HepG2 (cell line): ENCODE results near the gene KATNAL1. TPM values are rescaled to one million over a fixed set of nuclear protein-coding genes. Genes with fewer than 3 reads are reported as not detected.
A peak's percentile ranks its signal among the peaks of the same experiment; 100 is the strongest.

Experiments
- ATAC-seq: fragments of 200-7000 bp; cut with Tn5 transposase; 3 replicates; pipeline ENCODE4 v1.9.1; 2020; ENCODE audit warnings: mild to moderate bottlenecking, moderate library complexity
- BruUV-seq: library from RNA; stranded (reverse); fragments of 400-500 nt; replicated peaks from 2 replicates; lab custom pipeline; 2021; lab: Mats Ljungman, UMichigan
- CTCF ChIA-PET: fragments of 300-600 bp; formaldehyde crosslinking; extraction: SDS; loops from one replicate; lab custom pipeline; 2021; ENCODE audit warnings: low total read pairs, inconsistent platforms, low intra/inter-chr PET ratio; lab: Yijun Ruan, JAX
- POLR2A ChIA-PET: fragments of 350-600 bp; sonication (Branson Sonifier 250); formaldehyde crosslinking; loops from one replicate; lab custom pipeline; 2020; ENCODE audit warnings: antibody characterized with exemption, inconsistent platforms; lab: Yijun Ruan, JAX
- DNase-seq: peaks from one replicate; pipeline ENCODE4 v3.0.0-alpha.2; 2015; ENCODE audit warnings: low spot score
- FAIRE-seq: peaks from 3 replicates; lab custom pipeline; 2011; peaks lifted over from hg19 to GRCh38; lab: Jason Lieb, UNC
- H2AFZ ChIP-seq: one replicate; pipeline ENCODE4 v1.6.1; 2011; ENCODE audit warnings: low read length, inconsistent platforms
- H3K27ac ChIP-seq: fragments of 300-600 bp; 3 replicates; pipeline ENCODE4 v1.8.0; 2011; ENCODE audit warnings: mixed run types, mild to moderate bottlenecking, mixed read lengths, low read length, inconsistent platforms; ENCODE audit not compliant: insufficient read depth; ENCODE audit errors: extremely low read length
- H3K27me3 ChIP-seq, 2 experiments: fragments of 200-600 bp in 1 of 2; 2 replicates in 1 of 2; 3 replicates in 1 of 2; pipeline versions ENCODE4 v1.6.0 to v1.8.0; 2011; ENCODE audit warnings: low read length in 2 of 2, mild to moderate bottlenecking in 2 of 2, moderate library complexity in 2 of 2, inconsistent platforms in 1 of 2; ENCODE audit not compliant: insufficient read depth in 2 of 2, control insufficient read depth in 1 of 2
- H3K36me3 ChIP-seq, 2 experiments: fragments of 200-600 bp in 1 of 2; replicated peaks in 1 of 2; 2 replicates in 1 of 2; 3 replicates in 1 of 2; pipeline versions ENCODE4 v1.5.1 to v1.8.0; 2011; ENCODE audit warnings: low read length in 2 of 2, inconsistent platforms in 1 of 2; ENCODE audit not compliant: insufficient read depth in 2 of 2, control insufficient read depth in 1 of 2
- H3K4me1 ChIP-seq: 2 replicates; pipeline ENCODE4 v1.5.1; 2012; ENCODE audit warnings: low read length, inconsistent platforms; ENCODE audit not compliant: insufficient read depth
- H3K4me2 ChIP-seq: 2 replicates; pipeline ENCODE4 v1.6.0; 2011; ENCODE audit warnings: low read depth, low read length, inconsistent platforms
- H3K4me3 ChIP-seq, 3 experiments: fragments of 200-600 bp in 1 of 3; sonication (generic), shearing (Covaris generic) in 1 of 3; replicated peaks in 1 of 3; 2 replicates each; pipeline ENCODE4 v1.5.1; 2011 to 2016; ENCODE audit warnings: low read length in 3 of 3, inconsistent platforms in 2 of 3, low read depth in 2 of 3, mild to moderate bottlenecking in 2 of 3, control low read depth in 1 of 3, mixed read lengths in 1 of 3; ENCODE audit not compliant: insufficient read depth in 1 of 3
- H3K79me2 ChIP-seq: one replicate; pipeline ENCODE4 v1.6.1; 2011; ENCODE audit warnings: low read length, inconsistent platforms; ENCODE audit not compliant: insufficient read depth
- H3K9ac ChIP-seq: 2 replicates; pipeline ENCODE4 v1.6.0; 2011; ENCODE audit warnings: mild to moderate bottlenecking, low read depth, low read length, inconsistent platforms; ENCODE audit not compliant: insufficient read depth
- H3K9me3 ChIP-seq: 2 replicates; pipeline ENCODE4 v1.5.1; 2012; ENCODE audit warnings: mild to moderate bottlenecking, low read length
- H4K20me1 ChIP-seq: 2 replicates; pipeline ENCODE4 v1.6.0; 2011; ENCODE audit warnings: inconsistent platforms, mild to moderate bottlenecking, low read length, moderate library complexity; ENCODE audit not compliant: insufficient read depth
- PHF5A ChIP-seq: IDR thresholded peaks from one replicate; pipeline ENCODE4 v1.6.1; 2018; ENCODE audit warnings: low read depth, missing genetic modification reagents; ENCODE audit not compliant: unreplicated experiment
- TEAD3 ChIP-seq: optimal IDR thresholded peaks from 2 replicates; pipeline ENCODE3; 2016; ENCODE audit warnings: borderline replicate concordance
- TOPORS ChIP-seq: sonication (generic); formaldehyde crosslinking; IDR thresholded peaks from 2 replicates; pipeline ENCODE4 v1.8.0; 2023; ENCODE audit warnings: mild to moderate bottlenecking, missing genetic modification reagents
- ZMAT3 ChIP-seq: sonication (generic); formaldehyde crosslinking; conservative IDR thresholded peaks from 2 replicates; pipeline ENCODE4 v1.7.0; 2021; ENCODE audit warnings: missing genetic modification reagents
- ZNF382 ChIP-seq: sonication (generic); formaldehyde crosslinking; IDR thresholded peaks from 2 replicates; pipeline ENCODE4 v1.5.0; 2020; ENCODE audit warnings: missing genetic modification reagents, mild to moderate bottlenecking, borderline replicate concordance
- WGBS: methylation state at CpG from one replicate; pipeline ENCODE4 v1.1.6; 2017; ENCODE audit warnings: low lambda C conversion rate; 5-methylcytosine and 5-hydroxymethylcytosine counted together
- in situ Hi-C: cut with HindIII; loops from 2 replicates; pipeline ENCODE4 v1.10.0; 2017; ENCODE audit warnings: low pct_unique_long_range_greater_than_20kb; ENCODE audit not compliant: extremely low pct_ligation_motif_present
- intact Hi-C: fragments of 100-400 bp; cut with micrococcal nuclease; formaldehyde crosslinking; loops from one replicate; pipeline ENCODE4 v1.10.0; 2022; ENCODE audit not compliant: unreplicated experiment
- polyA plus RNA-seq, 8 experiments: library from polyadenylated mRNA; depleted of rRNA in 3 of 8; stranded (reverse) in 7 of 8; unstranded in 1 of 8; fragments of >200 nt; fragmentation: Illumina TruSeq in 4 of 8; extraction: Trizol in 4 of 8; gene quantifications; 2 replicates each; pipeline versions ENCODE4 v1.2.1 to v1.2.3, GENCODE V29; 2011 to 2016; ENCODE audit warnings: low read depth in 4 of 8, missing spikeins in 1 of 8, mixed read lengths in 1 of 8; ENCODE audit not compliant: insufficient read depth in 1 of 8
- total RNA-seq, 5 experiments: library from RNA; depleted of rRNA; stranded (reverse); fragments of >200 nt; fragmentation: Illumina TruSeq; extraction: Trizol; gene quantifications; 2 replicates each; pipeline ENCODE4 v1.2.3, GENCODE V29; 2016; ENCODE audit warnings: low read depth in 1 of 5

Gene KATNAL1
- total and polyA plus RNA-seq, 2 of the 13 experiments (the other 11 are each of a cell fraction or from before 2014, with no cell fraction given) = 3.2 to 11.8 TPM

- H3K4me3 ChIP-seq = peak overlapping the region in 1 of 3 experiments; percentile 88; a peak in 1 of 6 replicates
- CTCF ChIA-PET = no interaction called here
- no TSS peak for BruUV-seq
Observed at GRCh38 chr13:30305456-30305970, 1.8 kb downstream of the KATNAL1 start.

DNA sequence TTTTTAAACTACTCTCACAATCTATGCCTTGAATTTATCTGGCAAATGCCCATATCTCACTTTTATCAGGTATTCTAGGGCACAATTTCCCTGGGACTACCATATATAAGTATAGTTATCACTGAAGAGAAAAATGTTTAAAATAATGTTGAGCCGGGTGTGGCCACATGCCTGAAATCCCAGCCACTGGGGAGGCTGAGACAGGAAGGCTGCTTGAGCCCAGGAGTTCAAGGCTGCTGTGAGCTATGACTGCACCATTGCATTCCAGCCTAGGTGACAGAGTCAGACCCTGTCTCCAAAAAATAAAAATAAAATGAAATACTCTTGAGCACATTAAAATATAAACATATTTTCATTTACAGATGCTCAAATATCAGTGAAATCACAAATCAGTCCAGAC lies 4.1 kb downstream of the KATNAL1 start:
- H3K4me3 ChIP-seq = no peak overlapping the region
- no peak overlapping the region for H2AFZ ChIP-seq
- no peaks in the 10 kb centered on the region; a peak in 1 of 5 replicates for H3K27me3 ChIP-seq
- CTCF ChIA-PET = no interaction called here
- no peak for DNase-seq
- WGBS = 27% methylated on average over 1 of the region's 1 CpG
- 0 out of 2 replicates have a peak, but pooled peaks cover 3% of the 10 kb centered on the region for H4K20me1 ChIP-seq
- no peak for ATAC-seq
- H3K27ac ChIP-seq = no peak overlapping the region
- peaks cover 46% of the 10 kb centered on the region for H3K4me1 ChIP-seq
- no peak overlapping the region for H3K4me2 ChIP-seq
- intact Hi-C loops = no loop called here
- peaks cover 41% of the 10 kb centered on the region for H3K79me2 ChIP-seq
- POLR2A ChIA-PET = no interaction called here
- no peak for FAIRE-seq
- H3K9ac ChIP-seq = no peak overlapping the region
- BruUV-seq = no TSS peak
- H3K36me3 ChIP-seq = no peaks in the 10 kb centered on the region
- in situ Hi-C loops = no loop called here
- no peaks in the 10 kb centered on the region for H3K9me3 ChIP-seq
- TF ChIP-seq PHF5A (CRISPR knock-in tag) (no peak), ZMAT3 (no peak), TEAD3 (CRISPR knock-in tag) (peak; percentile 38)
- TF ChIP-seq, all 625 proteins: peak for 1

More at GRCh38 chr13:30305456-30305970, 1.8 kb downstream of the KATNAL1 start:
- no peak for TF ChIP-seq TOPORS (CRISPR knock-in tag)
- TF ChIP-seq ZNF382 (CRISPR knock-in tag) = no peak
- Histone ChIP-seq H3K27me3 (no peaks in the 10 kb centered on the region; a peak in 1 of 5 replicates), H3K4me1 (peaks cover 51% of the 10 kb centered on the region), H3K9me3 (no peaks in the 10 kb centered on the region), H3K9ac (no peak overlapping the region), H3K79me2 (peaks cover 32% of the 10 kb centered on the region), H3K36me3 (no peaks in the 10 kb centered on the region), H3K4me2 (peak overlapping the region; percentile 85), H4K20me1 (0 out of 2 replicates have a peak, but pooled peaks cover 3% of the 10 kb centered on the region), H3K27ac (no peak overlapping the region), H2AFZ (no peak overlapping the region)
- POLR2A ChIA-PET = no interaction called here
- WGBS = 100% methylated on average over 1 of the region's 1 CpG
- intact Hi-C loops (no loop called here), in situ Hi-C loops (no loop called here)
- FAIRE-seq (no peak), ATAC-seq (no peak), DNase-seq (no peak)
